K562 (cell line): Measurements from ENCODE around the gene ANO6. TPM values are rescaled to one million over a fixed set of nuclear protein-coding genes. Genes with fewer than 3 reads are reported as not detected.

ENCODE experiments used
- ATAC-seq: fragments of 200-7000 bp; cut with Tn5 transposase; 3 replicates; pipeline ENCODE4 v1.9.1; 2020; ENCODE audit warnings: moderate library complexity
- BruUV-seq: library from RNA; stranded (reverse); fragments of 400-500 nt; replicated peaks from 2 replicates; lab custom pipeline; 2021; lab: Mats Ljungman, UMichigan
- CTCF ChIA-PET: fragments of 300-600 bp; formaldehyde crosslinking; extraction: SDS; loops from one replicate; lab custom pipeline; 2021; ENCODE audit warnings: low intra/inter-chr PET ratio; lab: Yijun Ruan, JAX
- POLR2A ChIA-PET: fragments of 300-600, 350-650 bp; sonication (Branson Sonifier 250); formaldehyde crosslinking; extraction: SDS; loops from one replicate; lab custom pipeline; 2021; ENCODE audit warnings: antibody characterized with exemption, inconsistent platforms; lab: Yijun Ruan, JAX
- DNase-seq, 4 experiments: peaks; one replicate each; pipeline versions ENCODE4 v3.0.0 to v3.0.0-alpha.2; 2011 to 2018; ENCODE audit warnings: low spot score in 3 of 4, mixed read lengths in 3 of 4; ENCODE audit errors: extremely low read depth in 1 of 4
- FAIRE-seq: peaks from 2 replicates; lab custom pipeline; 2011; peaks lifted over from hg19 to GRCh38; lab: Jason Lieb, UNC
- H2AFZ ChIP-seq: 2 replicates; pipeline ENCODE4 v1.6.0; 2011; ENCODE audit warnings: low read depth, low read length, control low read depth, inconsistent platforms
- H3K27ac ChIP-seq: fragments of 200-600 bp; 3 replicates; pipeline ENCODE4 v1.8.0; 2011; ENCODE audit warnings: low read depth, mild to moderate bottlenecking, control low read depth, inconsistent platforms, low read length, moderate library complexity, mixed read lengths; ENCODE audit errors: extremely low read depth
- H3K27me3 ChIP-seq, 2 experiments: fragments of 300-600 bp in 1 of 2; 2 replicates in 1 of 2; 3 replicates in 1 of 2; pipeline versions ENCODE4 v1.6.0 to v1.8.0; 2011; ENCODE audit warnings: inconsistent platforms in 2 of 2, low read length in 2 of 2, mild to moderate bottlenecking in 1 of 2, mixed read lengths in 1 of 2, moderate library complexity in 1 of 2; ENCODE audit not compliant: control insufficient read depth in 2 of 2, insufficient read depth in 2 of 2
- H3K36me3 ChIP-seq: fragments of 300-600 bp; 3 replicates; pipeline ENCODE4 v1.8.0; 2011; ENCODE audit warnings: mild to moderate bottlenecking, low read length, inconsistent platforms; ENCODE audit not compliant: control insufficient read depth, insufficient read depth
- H3K4me1 ChIP-seq, 2 experiments: fragments of 200-600 bp in 1 of 2; replicated peaks in 1 of 2; 2 replicates in 1 of 2; 3 replicates in 1 of 2; pipeline versions ENCODE4 v1.5.1 to v1.8.0; 2011; ENCODE audit warnings: inconsistent platforms in 2 of 2, low read length in 2 of 2, mild to moderate bottlenecking in 1 of 2, mixed read lengths in 1 of 2, moderate library complexity in 1 of 2; ENCODE audit not compliant: control insufficient read depth in 2 of 2, insufficient read depth in 2 of 2
- H3K4me2 ChIP-seq: 2 replicates; pipeline ENCODE4 v1.6.1; 2011; ENCODE audit warnings: low read length, control low read depth, inconsistent platforms, mixed read lengths; ENCODE audit not compliant: insufficient read depth
- H3K4me3 ChIP-seq: fragments of 200-600 bp; sonication (generic), shearing (Covaris generic); 2 replicates; pipeline ENCODE4 v1.5.1; 2016; ENCODE audit warnings: control low read depth, inconsistent platforms
- H3K79me2 ChIP-seq: fragments of 200-600 bp; 3 replicates; pipeline ENCODE4 v1.8.0; 2011; ENCODE audit warnings: low read length, inconsistent platforms; ENCODE audit not compliant: control insufficient read depth, insufficient read depth
- H3K9ac ChIP-seq, 2 experiments: 2 replicates each; pipeline versions ENCODE4 v1.6.0 to v1.6.1; 2011; ENCODE audit warnings: low read depth in 2 of 2, low read length in 2 of 2, control low read depth in 1 of 2, inconsistent platforms in 1 of 2, mild to moderate bottlenecking in 1 of 2, mixed read lengths in 1 of 2; ENCODE audit not compliant: insufficient read depth in 1 of 2
- H3K9me1 ChIP-seq: one replicate; pipeline ENCODE4 v1.6.0; 2011; ENCODE audit warnings: inconsistent platforms, mild to moderate bottlenecking, low read length, moderate library complexity; ENCODE audit not compliant: control insufficient read depth, insufficient read depth
- H3K9me3 ChIP-seq: replicated peaks from 2 replicates; pipeline ENCODE4 v1.5.1; 2011; ENCODE audit warnings: low read depth, low read length, inconsistent platforms; ENCODE audit not compliant: control insufficient read depth, insufficient read depth
- H4K20me1 ChIP-seq: replicated peaks from 2 replicates; pipeline ENCODE4 v1.6.1; 2011; ENCODE audit warnings: low read length, inconsistent platforms, mixed read lengths; ENCODE audit not compliant: control insufficient read depth, insufficient read depth
- AFF1 ChIP-seq, 2 experiments: fragments of 450-650 bp; IDR thresholded peaks; 2 replicates each; pipeline ENCODE4 v1.6.1; 2018; ENCODE audit warnings: mild to moderate bottlenecking in 2 of 2, low read depth in 1 of 2; ENCODE audit not compliant: partially characterized antibody in 2 of 2
- ELK3 ChIP-seq: fragments of 450-650 bp; formaldehyde crosslinking; IDR thresholded peaks from 2 replicates; pipeline ENCODE4 v1.4.0; 2020; ENCODE audit warnings: mild to moderate bottlenecking
- GTF2B ChIP-seq: IDR thresholded peaks from 2 replicates; pipeline ENCODE4 v1.6.1; 2011; ENCODE audit not compliant: insufficient read length; ENCODE audit errors: extremely low read depth
- HNRNPK ChIP-seq: fragments of 200-400 bp; formaldehyde crosslinking; IDR thresholded peaks from one replicate; pipeline ENCODE4 v1.6.1; 2018; ENCODE audit warnings: mild to moderate bottlenecking, low read depth, low read length; ENCODE audit not compliant: poor library complexity, severe bottlenecking
- KDM1A ChIP-seq, 2 experiments: fragments of 450-650 bp; IDR thresholded peaks; 2 replicates each; pipeline ENCODE4 v1.6.1; 2016; ENCODE audit warnings: mild to moderate bottlenecking in 2 of 2
- MAFK ChIP-seq: IDR thresholded peaks from 2 replicates; pipeline ENCODE4 v1.6.1; 2011; ENCODE audit warnings: low read length, improper control_type of control experiment
- MLLT1 ChIP-seq, 2 experiments: fragments of 450-650 bp; IDR thresholded peaks; 2 replicates each; pipeline ENCODE4 v1.6.1; 2016
- NFATC3 ChIP-seq: fragments of 450-650 bp; IDR thresholded peaks from 2 replicates; pipeline ENCODE4 v1.6.1; 2017; ENCODE audit warnings: mild to moderate bottlenecking
- ZNF3 ChIP-seq: fragments of 250-450 bp; sonication (Bioruptor Pico); IDR thresholded peaks from 2 replicates; pipeline ENCODE4 v1.5.0; 2021; ENCODE audit warnings: mild to moderate bottlenecking, moderate library complexity
- ZNF449 ChIP-seq: fragments of 250-450 bp; sonication (Bioruptor Pico); IDR thresholded peaks from 2 replicates; pipeline ENCODE4 v1.8.0; 2022; ENCODE audit warnings: moderate library complexity, mild to moderate bottlenecking, inconsistent platforms
- ZNF695 ChIP-seq: fragments of 450-650 bp; formaldehyde crosslinking; IDR thresholded peaks from 2 replicates; pipeline ENCODE4 v1.4.0; 2020; ENCODE audit warnings: mild to moderate bottlenecking, moderate library complexity
- WGBS: fragments of 100-300 bp; shearing (Covaris generic); methylation state at CpG from one replicate; pipeline ENCODE4 v1.1.6; 2016; ENCODE audit warnings: low coverage, mixed read lengths; ENCODE audit not compliant: insufficient coverage; ENCODE audit errors: missing lambda C conversion rate; 5-methylcytosine and 5-hydroxymethylcytosine counted together
- in situ Hi-C: fragments of 300-500 bp; cut with MboI; formaldehyde crosslinking; loops from 4 replicates; pipeline ENCODE4 v1.15.0; 2018; ENCODE audit warnings: inconsistent platforms, mixed read lengths
- intact Hi-C: fragments of 100-400 bp; cut with micrococcal nuclease; formaldehyde crosslinking; loops from 2 replicates; pipeline ENCODE4 v1.14.2; 2022
- polyA plus RNA-seq, 8 experiments: library from polyadenylated mRNA; depleted of rRNA in 4 of 8; stranded (reverse) in 5 of 8; unstranded in 3 of 8; fragments of >200 nt; fragmentation: Nextera tagmentation in 2 of 8; fragmentation: Illumina TruSeq in 1 of 8; extraction: Ambion mirVana in 2 of 8; extraction: Trizol in 1 of 8; gene quantifications; 2 replicates each; pipeline versions ENCODE4 v1.2.1 to v1.2.3, GENCODE V29; 2011 to 2014; ENCODE audit warnings: inconsistent platforms in 1 of 8, missing spikeins in 1 of 8
- total RNA-seq, 7 experiments: library from RNA; depleted of rRNA in 6 of 7; stranded (reverse); fragments of >200 nt in 6 of 7; fragmentation: Illumina TruSeq in 2 of 7; extraction: Trizol in 2 of 7; gene quantifications; 2 replicates each; pipeline versions ENCODE4 v1.2.1 to v1.2.3, GENCODE V29; 2011 to 2021; ENCODE audit warnings: low replicate concordance in 1 of 7

ANO6 gene
- total and polyA plus RNA-seq, 9 of the 15 experiments (the other 6 are each of a cell fraction or from before 2014, with no cell fraction given), result 3.5 to 24.7 (median 20.3) TPM

- TF ChIP-seq NFATC3, result no peak
- TF ChIP-seq ELK3 (CRISPR knock-in tag), result no peak
- TF ChIP-seq MLLT1 (IDR thresholded peaks at IDR 0.05), result peak in 1 of 2 experiments; percentile 67; a peak in 3 of 4 replicates
- 0 out of 2 replicates have a peak, but pooled peaks have one; percentile 7 for TF ChIP-seq MAFK
- no peak for TF ChIP-seq ZNF3
- no peak for TF ChIP-seq ZNF695 (CRISPR knock-in tag)
- TF ChIP-seq HNRNPK, result no peak
- TF ChIP-seq, all 486 proteins: peak for 137
Observed at GRCh38 chr12:45215419-45216229, at the start of gene ANO6 (continued).

GRCh38 chr12:45168976-45169375, 46.9 kb upstream of the ANO6 start:
- 0% methylated on average over 2 of the region's 2 CpGs for WGBS
- TF ChIP-seq GTF2B (no peak), KDM1A (IDR thresholded peaks at IDR 0.05) (no peak), AFF1 (IDR thresholded peaks at IDR 0.05; ENCODE audit: low read depth in 1 of 2, partially characterized antibody in 2 of 2) (no peak), ZNF449 (CRISPR knock-in tag) (no peak)

More at GRCh38 chr12:45168976-45169375, 46.9 kb upstream of the ANO6 start:
- in situ Hi-C loops, result no loop called here
- H3K4me1 ChIP-seq, result no peaks in the 10 kb centered on the region; a peak in 1 of 5 replicates
- no peak overlapping the region for H3K9ac ChIP-seq
- POLR2A ChIA-PET, result no interaction called here
- CTCF ChIA-PET, result no interaction called here
- no peak overlapping the region for H3K4me3 ChIP-seq
- no peak for DNase-seq
- H3K9me3 ChIP-seq, result no peaks in the 10 kb centered on the region
- ATAC-seq, result no peak
- H3K9me1 ChIP-seq, result no peaks in the 10 kb centered on the region
- no peaks in the 10 kb centered on the region for H3K36me3 ChIP-seq
- no peak overlapping the region for H3K27ac ChIP-seq
- no peak overlapping the region for H3K4me2 ChIP-seq
- no peak for FAIRE-seq
- no peak overlapping the region for H2AFZ ChIP-seq
- no TSS peak for BruUV-seq
- no peaks in the 10 kb centered on the region for H3K79me2 ChIP-seq
- H3K27me3 ChIP-seq, result no peaks in the 10 kb centered on the region
- intact Hi-C loops, result no loop called here
- H4K20me1 ChIP-seq, result no peaks in the 10 kb centered on the region
